GM12892 (cell line): ENCODE measurements around the gene MAP3K2.
"Not testable (repeated sequence)": the region's sequence is repeated elsewhere in the genome, so short reads cannot be mapped to it uniquely, and the experiment has no call there.

Experiments used
- DNase-seq: peaks from one replicate; pipeline ENCODE4 v3.0.0; 2011; ENCODE audit not compliant: insufficient read length
- FAIRE-seq: peaks from 2 replicates; lab custom pipeline; 2011; peaks lifted over from hg19 to GRCh38; lab: Jason Lieb, UNC
- POLR2A ChIP-seq: IDR thresholded peaks from 2 replicates; pipeline ENCODE4 v1.6.1; 2011; ENCODE audit warnings: low read depth, low read length, control low read depth
- POLR2AphosphoS5 ChIP-seq: IDR thresholded peaks from 2 replicates; pipeline ENCODE4 v1.6.1; 2011; ENCODE audit warnings: low read depth, low read length, control low read depth
- TAF1 ChIP-seq: IDR thresholded peaks from 2 replicates; pipeline ENCODE4 v1.6.1; 2011; ENCODE audit warnings: low read depth, mild to moderate bottlenecking, control low read depth, low read length, borderline replicate concordance

The MAP3K2 gene

GRCh38 chr2:127365211-127365643, 22.5 kb downstream of the MAP3K2 start:
- FAIRE-seq (no peak), DNase-seq (no peak)
- TF ChIP-seq TAF1 (no peak), POLR2A (no peak), POLR2AphosphoS5 (no peak)

DNA sequence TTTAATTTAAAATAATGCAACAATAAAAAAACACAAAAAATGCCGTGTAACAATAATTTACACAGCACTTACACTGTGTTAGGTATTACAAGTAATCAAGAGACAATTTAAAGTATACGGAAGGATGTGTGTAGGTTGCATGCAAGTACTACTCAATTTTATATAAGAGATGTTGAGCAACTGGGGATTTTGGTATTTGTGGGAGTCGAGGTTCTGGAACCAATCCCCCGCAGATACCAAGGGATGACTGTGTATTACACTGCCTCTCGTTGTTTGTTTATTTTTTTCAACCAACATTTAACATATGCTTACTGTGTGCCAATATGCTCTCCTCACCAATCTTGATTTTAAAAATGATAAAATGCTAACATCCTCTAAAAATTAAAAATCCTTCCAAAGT, 24.8 kb downstream of the MAP3K2 start:
- TF ChIP-seq TAF1 (no peak), POLR2AphosphoS5 (no peak), POLR2A (no peak)
- DNase-seq, result no peak
- FAIRE-seq, result no peak

- DNase-seq (no peak), FAIRE-seq (no peak)
- no peak for TF ChIP-seq TAF1
These were observed 25.6 kb downstream of the MAP3K2 start for GRCh38 chr2:127361929-127362885.

DNA sequence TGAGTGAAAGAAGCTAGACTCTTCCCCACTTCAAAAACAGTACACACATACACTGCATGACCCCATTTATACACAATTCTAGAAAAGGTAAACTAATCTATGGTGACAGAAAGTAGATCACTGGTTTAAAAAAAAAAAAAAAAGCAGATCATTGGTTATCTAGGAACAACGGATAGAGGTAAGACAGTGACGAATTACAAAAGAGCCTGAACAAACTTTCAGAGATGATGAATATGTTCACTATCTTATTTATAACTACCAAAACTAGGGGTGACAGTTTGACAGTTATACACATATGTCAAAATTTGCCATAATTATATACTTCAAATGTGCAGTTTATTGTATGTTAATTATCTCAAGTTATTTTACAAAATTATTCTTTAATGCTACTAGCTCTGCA, 27.5 kb downstream of the MAP3K2 start:
- FAIRE-seq, result no peak
- no peak for DNase-seq
- no peak for TF ChIP-seq POLR2AphosphoS5
- no peak for TF ChIP-seq TAF1
- TF ChIP-seq POLR2A, result no peak

DNA sequence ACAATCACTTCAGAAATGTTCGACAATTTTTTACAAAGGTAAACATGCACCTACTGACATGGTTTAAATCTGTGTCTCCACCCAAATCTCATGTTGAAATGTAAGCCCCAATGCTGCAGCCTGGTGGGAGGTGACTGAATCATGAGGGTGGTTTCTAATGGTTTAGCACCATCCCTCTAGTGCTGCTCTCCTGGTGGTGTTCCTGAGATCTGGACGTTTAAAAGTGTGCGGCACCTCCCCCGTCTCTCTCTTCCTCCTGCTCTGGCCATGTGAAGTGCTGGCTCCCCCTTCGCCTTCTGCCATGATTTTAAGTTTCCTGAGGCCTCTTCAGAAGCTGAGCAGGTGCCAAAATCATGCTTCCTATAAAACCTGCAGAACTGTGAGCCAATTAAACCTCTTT, 28.3 kb downstream of the MAP3K2 start:
- TF ChIP-seq POLR2AphosphoS5, result no peak
- no peak for TF ChIP-seq POLR2A
- no peak for TF ChIP-seq TAF1
- FAIRE-seq, result no peak
- DNase-seq, result no peak

- TF ChIP-seq POLR2A (no peak), POLR2AphosphoS5 (no peak)
- FAIRE-seq (no peak), DNase-seq (no peak)
These were observed 28.8 kb downstream of the MAP3K2 start for GRCh38 chr2:127358971-127359370.

DNA sequence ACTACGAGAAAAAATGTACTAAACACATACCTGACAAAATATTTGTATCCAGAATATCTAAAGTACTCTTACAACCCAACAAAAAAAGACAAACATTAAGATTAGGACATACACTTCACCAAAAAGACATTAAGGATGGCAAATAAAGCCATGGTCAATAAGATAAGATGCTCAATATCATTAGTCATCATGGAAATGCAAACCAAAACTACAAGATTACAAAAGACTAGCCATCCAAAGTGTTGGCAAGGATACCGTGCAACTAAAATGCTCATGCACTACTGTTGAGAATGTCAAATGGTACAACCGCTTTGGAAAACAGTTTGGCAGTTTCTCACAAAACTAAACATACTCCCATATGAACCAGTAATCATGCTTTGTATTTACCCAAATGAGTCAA, 29.7 kb downstream of the MAP3K2 start:
- TF ChIP-seq POLR2A (no peak), POLR2AphosphoS5 (no peak)
- FAIRE-seq (no peak), DNase-seq (no peak)

DNA sequence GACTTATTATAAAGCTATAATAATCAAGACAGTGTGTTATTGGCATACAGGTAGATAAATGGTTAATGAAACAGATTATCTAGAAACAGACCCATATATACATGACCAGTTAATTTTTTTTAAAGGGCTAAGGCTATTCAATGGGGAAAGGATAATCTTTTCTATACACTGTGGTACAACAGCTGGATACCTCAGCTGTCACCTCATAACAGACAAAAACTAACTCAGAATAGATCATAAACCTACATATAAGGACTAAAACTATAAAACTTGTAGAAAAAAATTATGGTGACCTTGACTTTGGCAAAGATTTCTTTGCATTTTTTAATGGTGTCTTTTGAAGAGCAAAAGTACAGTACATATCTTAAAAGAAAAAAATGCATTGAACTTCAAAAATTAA, 30.2 kb downstream of the MAP3K2 start:
- FAIRE-seq (no peak), DNase-seq (no peak)
- TF ChIP-seq POLR2AphosphoS5, result no peak
- TF ChIP-seq POLR2A, result no peak
- TF ChIP-seq TAF1, result no peak

GRCh38 chr2:127356531-127356930, 31.2 kb downstream of the MAP3K2 start:
- FAIRE-seq (no peak), DNase-seq (no peak)
- no peak for TF ChIP-seq TAF1
- no peak for TF ChIP-seq POLR2AphosphoS5
- no peak for TF ChIP-seq POLR2A

GRCh38 chr2:127355407-127356008, 32.3 kb downstream of the MAP3K2 start:
- no peak for DNase-seq
- no peak for TF ChIP-seq POLR2AphosphoS5
- no peak for TF ChIP-seq TAF1
- no peak for TF ChIP-seq POLR2A
- no peak for FAIRE-seq

DNA sequence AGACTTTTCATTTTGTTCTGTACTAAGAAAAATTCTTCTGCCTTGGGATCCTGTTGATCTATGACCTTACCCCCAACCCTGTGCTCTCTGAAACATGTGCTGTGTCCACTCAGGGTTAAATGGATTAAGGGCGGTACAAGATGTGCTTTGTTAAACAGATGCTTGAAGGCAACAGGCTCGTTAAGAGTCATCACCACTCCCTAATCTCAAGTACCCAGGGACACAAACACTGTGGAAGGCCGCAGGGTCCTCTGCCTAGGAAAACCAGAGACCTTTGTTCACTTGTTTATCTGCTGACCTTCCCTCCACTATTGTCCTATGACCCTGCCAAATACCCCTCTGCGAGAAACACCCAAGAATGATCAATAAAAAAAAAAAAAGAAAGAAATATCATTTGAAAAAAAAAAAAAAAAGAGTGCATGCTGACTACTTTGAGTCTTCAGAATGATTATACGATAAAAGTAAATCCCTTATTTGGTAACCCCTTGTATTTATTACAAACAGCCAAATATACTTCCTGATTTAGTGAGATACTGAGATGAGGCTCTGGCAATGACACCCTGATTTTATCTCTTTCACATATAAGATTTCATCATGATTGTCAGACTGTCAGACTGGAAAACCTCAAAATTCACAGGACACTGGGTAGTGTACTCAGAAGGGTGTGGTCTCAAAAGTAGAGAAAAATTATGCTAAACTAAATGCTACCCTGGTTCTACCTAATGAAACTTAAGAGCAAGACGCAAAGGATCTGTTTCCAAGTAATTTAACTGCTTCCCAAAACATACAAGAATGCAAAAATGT, 33.7 kb downstream of the MAP3K2 start:
- not testable (repeated sequence) for FAIRE-seq, DNase-seq

DNA sequence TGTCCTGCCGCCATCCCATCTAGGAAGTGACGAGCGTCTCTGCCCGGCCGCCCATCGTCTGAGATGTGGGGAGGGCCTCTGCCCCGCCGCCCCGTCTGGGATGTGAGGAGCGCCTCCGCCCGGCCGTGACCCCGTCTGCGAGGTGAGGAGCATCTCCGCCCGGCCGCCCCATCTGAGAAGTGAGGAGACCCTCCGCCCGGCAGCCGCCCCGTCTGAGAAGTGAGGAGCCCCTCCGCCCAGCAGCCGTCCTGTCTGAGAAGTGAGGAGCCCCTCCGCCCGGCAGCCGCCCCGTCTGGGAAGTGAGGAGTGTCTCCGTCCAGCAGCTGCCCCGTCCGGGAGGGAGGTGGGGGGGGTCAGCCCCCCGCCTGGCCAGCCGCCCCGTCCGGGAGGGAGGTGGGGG, 34.6 kb downstream of the MAP3K2 start:
- not testable (repeated sequence) for FAIRE-seq

More for the DNA sequence above, 34.6 kb downstream of the MAP3K2 start:
- DNase-seq, result not testable (repeated sequence)
